GM19035 (cell line): Measurements from ENCODE around the gene CBLN3.
"Not testable (repeated sequence)": the region's sequence is repeated elsewhere in the genome, so short reads cannot be mapped to it uniquely, and the experiment has no call there.

Experiments used
- ATAC-seq: cut with Tn5 transposase; IDR thresholded peaks from one replicate; pipeline ENCODE4 v1.9.1; 2021; ENCODE audit not compliant: unreplicated experiment

Gene CBLN3

DNA sequence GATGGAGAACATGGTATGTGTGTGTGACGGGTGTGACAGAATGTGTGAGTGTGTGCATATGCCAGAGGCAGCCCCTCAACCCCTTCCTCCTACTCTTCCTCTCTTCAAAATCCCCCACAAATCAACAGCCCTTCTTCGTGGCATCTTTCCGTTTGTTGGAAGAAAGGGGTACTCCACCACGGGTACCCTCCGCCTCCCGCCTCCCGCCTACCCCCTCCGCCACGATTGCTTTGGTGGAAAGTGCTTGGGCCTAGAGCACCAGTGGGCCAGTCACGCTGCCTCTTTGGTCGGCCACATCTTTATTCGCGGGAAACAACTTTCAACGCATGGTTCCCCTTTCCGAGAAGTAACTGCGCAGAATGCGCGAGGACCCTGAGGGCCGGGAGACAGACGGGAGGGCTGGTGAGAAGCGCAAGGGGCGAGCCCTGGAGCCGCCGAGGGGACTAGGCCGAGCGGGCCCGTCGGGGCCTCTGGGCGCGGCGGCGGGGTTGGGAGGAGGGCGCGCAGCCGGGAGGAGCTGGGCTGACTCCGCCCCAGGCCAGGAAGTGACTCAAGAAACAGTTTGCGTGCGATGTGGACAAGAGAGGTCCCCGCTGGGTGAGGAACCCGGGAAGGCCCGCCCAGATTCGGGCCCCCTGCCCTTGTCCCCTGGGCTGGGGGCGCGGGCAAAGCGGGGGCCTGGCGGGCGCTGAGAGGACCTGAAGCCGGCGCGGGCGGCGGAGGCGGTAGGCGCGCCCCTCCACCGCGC lies at the start of gene CBLN3, which contains the start of gene KHNYN:
CBLN3 (minus strand) TSS at position 274 of the 748 bp plus-strand sequence. CDS start 614 bp downstream, outside the sequence.
KHNYN (plus strand) TSS at position 560 of the 748 bp plus-strand sequence. CDS start 777 bp downstream, outside the sequence.
- peak; percentile 79 for ATAC-seq

- no peak for ATAC-seq
Observed at GRCh38 chr14:24475261-24475660, 45.8 kb upstream of the CBLN3 start.

DNA sequence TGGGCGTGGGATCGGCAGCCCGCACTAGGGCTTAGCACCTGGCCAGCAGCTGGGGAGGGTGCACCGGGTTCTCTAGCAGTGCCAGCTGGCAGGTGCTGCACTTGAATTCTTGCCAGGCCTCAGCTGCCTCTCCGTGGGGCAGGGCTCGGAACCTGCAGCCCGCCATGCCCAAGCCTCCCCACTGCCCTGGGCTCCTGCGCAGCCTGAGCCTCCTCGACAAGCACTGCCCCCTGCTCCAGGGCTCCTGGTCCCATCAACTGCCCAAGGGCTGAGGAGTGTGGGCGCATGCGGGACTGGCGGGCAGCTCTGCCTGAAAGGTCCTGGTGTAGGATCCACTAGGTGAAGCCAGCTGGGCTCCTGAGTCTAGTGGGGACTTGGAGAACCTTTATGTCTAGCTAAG lies 43.7 kb upstream of the CBLN3 start:
- no peak for ATAC-seq

DNA sequence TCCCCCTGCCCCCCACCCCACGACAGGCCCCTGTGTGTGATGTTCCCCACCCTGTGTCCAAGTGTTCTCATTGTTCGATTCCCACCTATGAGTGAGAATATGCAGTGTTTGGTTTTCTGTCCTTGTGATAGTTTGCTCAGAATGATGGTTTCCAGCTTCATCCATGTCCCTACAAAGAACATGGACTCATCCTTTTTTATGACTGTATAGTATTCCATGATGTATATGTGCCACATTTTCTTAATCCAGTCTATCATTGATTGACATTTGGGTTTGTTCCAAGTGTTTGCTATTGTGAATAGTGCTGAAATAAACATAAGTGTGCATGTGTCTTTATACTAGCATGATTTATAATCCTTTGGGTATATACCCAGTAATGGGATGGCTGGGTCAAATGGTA lies 41.0 kb upstream of the CBLN3 start:
- not testable (repeated sequence) for ATAC-seq

DNA sequence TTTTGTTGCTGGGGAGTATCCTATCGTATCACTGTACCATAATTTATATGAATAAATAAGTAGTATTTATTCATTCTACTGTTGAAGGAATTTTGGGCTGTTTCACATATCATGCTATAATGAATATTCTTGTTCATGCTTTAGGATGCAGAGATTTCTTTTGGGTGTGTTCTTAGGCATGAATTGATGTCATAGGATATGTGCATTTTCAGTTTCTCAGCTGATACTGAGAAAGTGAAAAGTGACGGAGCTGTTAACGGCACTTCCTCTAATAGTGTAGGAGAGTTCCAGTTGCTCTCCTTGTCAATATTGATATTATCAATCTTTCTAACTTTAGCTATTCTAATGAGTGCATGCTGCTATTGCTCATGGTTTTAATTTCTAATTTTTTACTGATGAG lies 36.3 kb upstream of the CBLN3 start:
- ATAC-seq, result no peak

- ATAC-seq, result no peak
Observed at GRCh38 chr14:24465368-24465767, 35.9 kb upstream of the CBLN3 start.

GRCh38 chr14:24463884-24464785 lies 34.7 kb upstream of the CBLN3 start:
- ATAC-seq, result no peak

DNA sequence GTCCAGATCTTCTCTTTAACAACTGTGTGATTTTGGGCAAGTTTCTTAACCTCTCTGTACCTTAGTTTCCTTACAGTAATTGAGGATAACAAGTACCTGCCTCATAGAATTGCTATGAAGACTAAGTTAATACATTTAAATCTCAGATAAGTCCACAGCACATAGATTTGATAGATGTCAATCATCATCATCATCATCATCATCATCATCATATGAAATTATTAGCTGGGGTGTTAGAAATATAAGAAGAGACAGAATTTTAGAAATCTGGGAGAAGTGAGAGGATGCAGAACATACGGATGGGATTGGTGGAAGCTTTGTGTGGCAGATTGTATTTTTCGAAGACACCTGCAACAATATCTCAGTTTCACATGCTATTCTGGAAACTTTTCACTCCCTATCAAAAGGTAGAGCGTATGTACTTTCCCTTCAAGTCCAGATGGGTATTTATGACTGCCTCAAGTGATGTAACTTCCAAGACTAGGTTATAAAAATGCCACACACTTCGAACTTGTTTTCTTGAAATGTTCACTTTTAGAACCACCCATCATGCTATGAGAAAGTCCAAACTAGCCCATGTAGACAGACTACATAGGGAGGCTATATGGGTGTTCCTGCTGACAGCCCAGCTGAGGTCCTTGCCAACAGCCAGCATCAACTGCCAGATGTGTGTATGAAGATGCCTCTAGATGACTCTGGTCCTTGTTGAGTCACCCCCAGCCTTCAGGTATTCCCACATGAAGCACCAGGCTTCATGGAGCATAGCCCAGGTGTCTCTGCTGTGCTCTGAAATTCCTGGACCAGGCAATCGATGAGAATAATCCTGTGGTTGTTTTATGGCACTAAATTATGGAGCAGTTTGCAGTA lies 33.8 kb upstream of the CBLN3 start:
- no peak for ATAC-seq

DNA sequence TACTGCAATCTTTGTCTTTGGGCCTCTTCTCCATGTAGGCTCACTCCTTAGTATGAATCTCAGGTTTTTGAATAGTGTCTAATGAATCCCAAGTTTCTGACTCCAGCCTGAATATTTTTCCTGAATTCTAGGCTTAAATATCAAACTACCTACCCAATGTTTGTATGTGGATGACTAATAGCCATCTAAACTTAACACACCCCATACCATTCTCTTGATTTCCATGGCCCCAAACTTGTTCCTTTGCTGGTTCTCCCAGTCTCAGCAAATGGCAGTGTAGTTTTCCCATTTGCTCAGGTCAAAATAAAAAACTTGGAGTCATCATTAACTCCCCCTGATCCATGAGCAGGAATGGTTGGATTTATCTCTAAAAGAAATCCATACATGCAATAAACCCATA lies 31.9 kb upstream of the CBLN3 start:
- ATAC-seq, result no peak

GRCh38 chr14:24459331-24459730 lies 29.9 kb upstream of the CBLN3 start:
- no peak for ATAC-seq

GRCh38 chr14:24458736-24459135 lies 29.3 kb upstream of the CBLN3 start:
- ATAC-seq, result no peak

- ATAC-seq, result no peak
Observed at GRCh38 chr14:24456980-24457379, 27.5 kb upstream of the CBLN3 start.

- not testable (repeated sequence) for ATAC-seq
Observed at GRCh38 chr14:24450828-24451227, 21.4 kb upstream of the CBLN3 start.

GRCh38 chr14:24443053-24443665 lies 13.7 kb upstream of the CBLN3 start:
- no peak for ATAC-seq

GRCh38 chr14:24442240-24443052 lies 13.0 kb upstream of the CBLN3 start, which contains the start of gene SDR39U1:
Gene SDR39U1, minus strand, starts transcription at chr14:24442776. Its CDS starts 7 bp downstream, at chr14:24442769.
- ATAC-seq, result peak; percentile 91

DNA sequence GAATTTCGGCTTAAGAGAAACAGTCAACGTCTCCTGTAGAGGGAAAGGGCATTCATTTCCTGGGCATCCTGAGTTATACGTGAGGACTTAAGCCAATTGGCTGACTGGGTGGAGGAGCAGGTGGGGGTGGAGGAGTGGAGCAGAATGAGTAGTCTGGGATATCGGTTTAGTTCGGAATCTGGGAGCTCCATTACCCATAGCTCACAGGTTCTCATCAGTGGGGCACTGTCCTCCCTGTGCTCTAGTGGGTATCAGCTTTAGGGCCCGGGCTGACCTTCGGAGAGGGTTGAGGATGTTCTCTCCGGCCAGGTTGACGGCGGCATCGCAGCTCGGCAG lies 12.4 kb upstream of the CBLN3 start:
- ATAC-seq, result no peak

- no peak for ATAC-seq
Observed at GRCh38 chr14:24441485-24441884, 12.0 kb upstream of the CBLN3 start.

DNA sequence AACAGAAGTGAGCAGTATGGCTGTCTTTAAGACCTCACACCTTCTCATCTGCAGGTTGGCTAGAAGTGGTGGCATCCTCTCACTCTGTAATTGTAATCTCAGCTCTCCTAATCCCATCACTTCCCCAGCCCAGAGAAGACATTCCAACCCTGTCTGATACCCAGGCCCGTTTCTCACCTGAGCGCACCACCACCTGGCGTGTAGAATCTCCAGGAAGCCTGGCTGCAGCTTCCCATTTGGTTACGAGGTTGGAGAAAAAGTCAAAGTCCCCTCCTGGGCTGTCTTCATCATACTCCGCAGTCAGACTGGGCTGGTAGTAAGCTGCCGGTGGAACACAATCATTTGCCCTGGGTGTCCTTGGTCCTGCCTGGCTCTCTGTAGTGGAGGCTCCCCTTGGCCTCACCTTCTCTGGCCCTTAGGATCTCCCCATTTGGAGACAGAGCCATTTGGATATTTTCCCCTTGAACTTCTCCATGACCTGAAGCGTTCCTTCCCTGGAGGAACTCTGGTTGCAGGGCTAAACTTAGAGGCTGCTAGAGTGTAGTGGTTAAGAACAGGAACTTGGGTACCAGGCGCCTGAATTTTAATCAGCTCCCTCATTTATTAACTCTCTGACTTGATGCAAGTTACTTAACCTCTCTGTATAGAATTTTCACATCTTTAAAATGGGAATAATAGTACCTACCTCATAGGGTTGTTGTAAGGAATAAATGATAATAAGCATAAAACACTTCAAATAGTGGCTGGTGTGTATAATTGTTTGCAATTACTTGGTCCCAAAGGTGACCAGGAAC lies 11.3 kb upstream of the CBLN3 start:
- no peak for ATAC-seq
